ENCODE results near the gene CAPN11. TPM values are rescaled to one million over a fixed set of nuclear protein-coding genes. Genes with fewer than 3 reads are reported as not detected.

The CAPN11 gene
- total and polyA plus RNA-seq, 7 donors = 0.05 to 0.32 (median 0.13) TPM; not detected in 3

DNA sequence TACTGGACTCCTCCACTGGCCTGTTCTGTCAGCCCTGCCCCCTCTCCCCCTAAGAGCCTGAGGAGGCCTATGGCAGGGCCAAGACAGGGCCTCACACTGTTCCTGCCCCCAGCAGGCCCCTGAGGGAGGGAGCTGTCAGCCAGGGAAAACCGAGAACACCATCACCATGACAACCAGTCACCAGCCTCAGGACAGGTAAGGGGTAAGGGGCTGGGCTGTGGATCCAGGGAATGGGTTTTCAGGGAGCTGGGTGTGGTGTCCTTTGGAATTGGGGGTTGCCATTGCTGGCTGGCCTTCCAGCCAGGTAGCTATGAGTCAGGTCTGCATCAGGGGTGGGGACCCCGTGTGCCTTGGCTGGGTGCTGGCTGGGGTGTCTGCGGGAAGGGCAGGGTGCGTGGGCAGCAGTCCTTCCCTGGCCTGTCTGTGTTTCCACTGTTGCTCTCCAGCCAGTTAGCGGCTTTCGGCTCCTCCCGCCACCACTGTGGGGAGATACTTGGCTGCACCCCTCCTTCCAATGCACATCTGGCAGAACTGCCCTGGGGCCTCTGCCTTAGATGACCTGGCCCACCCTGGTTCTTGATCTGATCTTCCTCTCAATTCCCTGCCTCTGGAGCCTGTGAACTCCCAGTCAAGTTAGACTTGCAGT, 68.7 kb downstream of the CAPN11 start:
- H3K36me3 ChIP-seq (ENCODE audit: insufficient read depth in 1 of 2, low read depth in 1 of 2) = peaks cover 0 to 28% of the 10 kb centered on the region in 2 donors
- peak overlapping the region; percentile 71 for H3K4me3 ChIP-seq
- ATAC-seq (peak in 3 of 4 donors; percentile 3 to 14 (median 5)), DNase-seq (no peak)
- no peaks in the 10 kb centered on the region for H3K9me3 ChIP-seq
- TF ChIP-seq, protein P1, sequence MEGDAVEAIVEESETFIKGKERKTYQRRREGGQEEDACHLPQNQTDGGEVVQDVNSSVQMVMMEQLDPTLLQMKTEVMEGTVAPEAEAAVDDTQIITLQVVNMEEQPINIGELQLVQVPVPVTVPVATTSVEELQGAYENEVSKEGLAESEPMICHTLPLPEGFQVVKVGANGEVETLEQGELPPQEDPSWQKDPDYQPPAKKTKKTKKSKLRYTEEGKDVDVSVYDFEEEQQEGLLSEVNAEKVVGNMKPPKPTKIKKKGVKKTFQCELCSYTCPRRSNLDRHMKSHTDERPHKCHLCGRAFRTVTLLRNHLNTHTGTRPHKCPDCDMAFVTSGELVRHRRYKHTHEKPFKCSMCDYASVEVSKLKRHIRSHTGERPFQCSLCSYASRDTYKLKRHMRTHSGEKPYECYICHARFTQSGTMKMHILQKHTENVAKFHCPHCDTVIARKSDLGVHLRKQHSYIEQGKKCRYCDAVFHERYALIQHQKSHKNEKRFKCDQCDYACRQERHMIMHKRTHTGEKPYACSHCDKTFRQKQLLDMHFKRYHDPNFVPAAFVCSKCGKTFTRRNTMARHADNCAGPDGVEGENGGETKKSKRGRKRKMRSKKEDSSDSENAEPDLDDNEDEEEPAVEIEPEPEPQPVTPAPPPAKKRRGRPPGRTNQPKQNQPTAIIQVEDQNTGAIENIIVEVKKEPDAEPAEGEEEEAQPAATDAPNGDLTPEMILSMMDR (IDR thresholded peaks at IDR 0.05) = no peak
- H3K27me3 ChIP-seq (ENCODE audit: insufficient read depth in 3 of 3, low read length in 2 of 3) = no peaks in the 10 kb centered on the region
- intact Hi-C loops (cut with DNase I) = loop anchor here in 1 of 2 donors (5.0 kb wide), 1 partner anchor 125 kb away; no protein-coding TSS in a partner anchor
- peak overlapping the region; percentile 87 for H3K27ac ChIP-seq
- H3K4me1 ChIP-seq = peaks cover 63% of the 10 kb centered on the region
- WGBS, 3 donors = 13 to 43% (median 16%) methylated on average over 7 of the region's 7 CpGs

DNA sequence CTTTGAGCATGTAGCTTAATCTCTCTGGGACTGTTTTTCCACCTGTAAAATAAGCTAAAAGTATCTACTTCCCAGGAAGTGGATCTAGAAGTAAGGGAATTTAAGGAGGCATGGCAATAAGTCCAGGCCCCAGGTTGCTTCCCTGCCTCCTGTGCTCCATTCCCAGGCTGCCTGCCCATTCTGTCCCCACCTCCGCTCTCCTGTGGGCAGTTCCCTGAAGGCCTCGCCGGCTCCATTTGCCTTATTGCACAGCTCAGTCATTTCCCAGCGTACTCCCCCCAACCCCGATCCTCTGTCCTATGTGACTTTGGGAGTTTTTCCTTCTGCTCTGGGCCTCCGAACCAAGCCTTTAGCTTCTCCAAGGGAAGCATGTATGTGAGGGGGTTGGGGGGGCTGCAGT, 69.4 kb downstream of the CAPN11 start:
- 36 to 61% (median 49%) methylated on average over 6 of the region's 6 CpGs for WGBS, 3 donors
- intact Hi-C loops (cut with DNase I) = loop anchor here in 1 of 2 donors (5.0 kb wide), 1 partner anchor 126 kb away; no protein-coding TSS in a partner anchor
- TF ChIP-seq, protein P1 (IDR thresholded peaks at IDR 0.05) = no peak
- peak overlapping the region; percentile 71 for H3K4me3 ChIP-seq
- no peaks in the 10 kb centered on the region for H3K27me3 ChIP-seq (ENCODE audit: insufficient read depth in 3 of 3, low read length in 2 of 3)
- H3K4me1 ChIP-seq = peaks cover 65% of the 10 kb centered on the region
- H3K36me3 ChIP-seq (ENCODE audit: insufficient read depth in 1 of 2, low read depth in 1 of 2) = peaks cover 2 to 36% of the 10 kb centered on the region in 2 donors
- H3K27ac ChIP-seq = peak overlapping the region; percentile 87
- ATAC-seq (no peak), DNase-seq (no peak)
- H3K9me3 ChIP-seq = no peaks in the 10 kb centered on the region

DNA sequence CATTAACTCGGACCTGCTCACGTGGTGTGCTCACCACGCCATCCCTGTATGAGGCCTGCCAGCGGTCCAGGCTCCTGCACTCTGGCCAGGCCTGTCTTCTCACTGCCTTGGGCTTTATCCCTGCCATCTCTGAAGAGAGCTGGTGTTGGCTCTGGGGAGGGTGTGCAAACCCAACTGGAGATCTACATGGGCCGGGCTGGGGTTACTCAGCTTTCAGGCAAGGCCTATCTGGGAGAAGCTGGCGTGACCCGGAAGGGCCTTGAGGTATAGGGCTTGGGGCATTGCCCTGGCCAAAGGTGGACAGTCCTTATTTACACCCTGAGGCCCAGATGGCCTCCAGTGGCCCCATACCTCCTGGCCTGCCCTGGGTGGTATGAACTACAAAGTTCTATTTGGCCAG, 69.8 kb downstream of the CAPN11 start:
- peak overlapping the region; percentile 87 for H3K27ac ChIP-seq
- peaks cover 68% of the 10 kb centered on the region for H3K4me1 ChIP-seq
- peak in 2 of 4 donors; percentile 2 to 16 for ATAC-seq
- WGBS, 3 donors = 43 to 54% (median 46%) methylated on average over 7 of the region's 7 CpGs
- peak overlapping the region; percentile 71 for H3K4me3 ChIP-seq
- H3K27me3 ChIP-seq (ENCODE audit: insufficient read depth in 3 of 3, low read length in 2 of 3) = no peaks in the 10 kb centered on the region
- peaks cover 2 to 40% of the 10 kb centered on the region in 2 donors for H3K36me3 ChIP-seq (ENCODE audit: insufficient read depth in 1 of 2, low read depth in 1 of 2)
- TF ChIP-seq, protein P1 (IDR thresholded peaks at IDR 0.05) = no peak
- no peaks in the 10 kb centered on the region for H3K9me3 ChIP-seq
- DNase-seq = no peak
- intact Hi-C loops (cut with DNase I) = loop anchor here in 1 of 2 donors (5.0 kb wide), 1 partner anchor 126 kb away; no protein-coding TSS in a partner anchor

DNA sequence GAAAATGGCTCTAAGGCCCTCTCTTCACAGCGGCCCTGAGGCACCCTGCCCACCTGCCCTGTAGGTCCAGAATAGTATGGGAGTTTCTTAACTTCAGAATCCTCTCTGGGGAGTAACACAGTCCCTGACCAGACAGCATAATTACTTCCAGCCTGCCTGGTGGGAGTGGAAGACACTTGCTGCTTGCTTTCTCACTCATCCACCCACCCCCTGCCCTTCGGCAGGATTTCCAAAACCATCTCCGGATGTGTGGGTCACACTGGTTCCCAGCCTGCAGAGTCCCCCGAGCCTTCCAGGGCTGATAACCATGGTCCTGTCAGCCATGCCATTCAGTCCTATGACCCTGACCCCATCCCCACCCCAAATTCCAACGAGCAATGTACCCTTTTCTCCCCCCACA, 70.2 kb downstream of the CAPN11 start:
- DNase-seq = no peak
- Histone ChIP-seq H3K27me3 (ENCODE audit: insufficient read depth in 3 of 3, low read length in 2 of 3) (no peaks in the 10 kb centered on the region), H3K4me3 (peak overlapping the region; percentile 71), H3K9me3 (no peaks in the 10 kb centered on the region), H3K27ac (peak overlapping the region; percentile 87), H3K4me1 (peaks cover 72% of the 10 kb centered on the region), H3K36me3 (ENCODE audit: insufficient read depth in 1 of 2, low read depth in 1 of 2) (peaks cover 2 to 40% of the 10 kb centered on the region in 2 donors)
- 47 to 52% (median 49%) methylated on average over 5 of the region's 5 CpGs for WGBS, 3 donors
- TF ChIP-seq, protein P1 (IDR thresholded peaks at IDR 0.05) = no peak
- peak in 1 of 4 donors; percentile 0 for ATAC-seq
- intact Hi-C loops (cut with DNase I) = loop anchor here in 1 of 2 donors (5.0 kb wide), 1 partner anchor 127 kb away; no protein-coding TSS in a partner anchor

All from psoas muscle (tissue), 8 donors.